Pancreas (tissue), 10 donors: ENCODE results near the gene SLC6A20. TPM values are rescaled to one million over a fixed set of nuclear protein-coding genes. Genes with fewer than 3 reads are reported as not detected.

Source experiments
- ATAC-seq, 4 donors: fragments of 200-7000 bp; cut with Tn5 transposase; one replicate each; pipeline versions ENCODE4 v1.8.0 to v1.9.1; 2020; ENCODE audit warnings: mild to moderate bottlenecking in 4 of 4, moderate library complexity in 4 of 4
- DNase-seq, 6 donors: peaks; one replicate each; pipeline ENCODE4 v3.0.0-alpha.2; 2020
- FAIRE-seq: peaks from 2 replicates; lab custom pipeline; 2012; peaks lifted over from hg19 to GRCh38; lab: Jason Lieb, UNC
- H3K27ac ChIP-seq, 4 donors: fragments of 200-600 bp; sonication (generic); 1 replicate in 3 of 4; 2 replicates in 1 of 4; pipeline versions ENCODE4 v1.5.0 to v1.8.0; 2020
- H3K27me3 ChIP-seq, 4 donors: fragments of 200-600 bp; one replicate each; pipeline ENCODE4 v1.8.0; 2021
- H3K36me3 ChIP-seq, 3 donors: fragments of 200-600 bp; sonication (generic) in 1 of 3; one replicate each; pipeline versions ENCODE4 v1.5.0 to v1.8.0; 2020 to 2021
- H3K4me1 ChIP-seq, 3 donors: fragments of 200-600 bp; one replicate each; pipeline ENCODE4 v1.8.0; 2021
- H3K4me3 ChIP-seq, 4 donors: fragments of 200-600 bp; sonication (generic) in 2 of 4; one replicate each; pipeline versions ENCODE4 v1.5.0 to v1.8.0; 2020 to 2021
- H3K9me3 ChIP-seq, 4 donors: fragments of 200-600 bp; one replicate each; pipeline ENCODE4 v1.8.0; 2021
- CTCF ChIP-seq, 4 donors: fragments of 200-600 bp; sonication (generic) in 3 of 4; IDR thresholded peaks; one replicate each; pipeline versions ENCODE4 v1.5.0 to v1.8.0; 2021; ENCODE audit warnings: antibody characterized with exemption in 4 of 4
- WGBS, 2 donors: extraction: QIAGEN DNeasy Blood & Tissue Kit; methylation state at CpG; one replicate each; pipeline ENCODE4 v1.1.7; 2013; 5-methylcytosine and 5-hydroxymethylcytosine counted together
- intact Hi-C, 3 donors: fragments of 100-400 bp; cut with DNase I; formaldehyde crosslinking; loops; one replicate each; pipeline versions ENCODE4 v1.11.1 to v1.14.2; 2022
- polyA plus RNA-seq, 2 donors: library from polyadenylated mRNA; stranded (reverse); fragments of 200-250 nt; gene quantifications; one replicate each; pipeline ENCODE4 v1.2.3, GENCODE V29; 2013
- total RNA-seq, 6 donors: library from RNA; stranded (reverse); fragmentation: NEBNext Ultra II Directional in 4 of 6; extraction: Animal tissue kit (Norgen Biotek cat#: 25700) in 4 of 6; gene quantifications; one replicate each; pipeline versions ENCODE4 v1.2.1 to v1.2.4, GENCODE V29; 2021 to 2023
- donor health status: healthy with polysubstance abuse.
- donor health status: DM: no; HTN: no; CAD: no; lungs with moderate emphysema.
- donor health status: DM: no; HTN: no; CAD: no.
- donor health status: control.
- donor health status: control.
- donor health status: Bipolar disorder and iron deficiency.
- donor health status: DM: yes; HTN: yes; CAD: no.
- donor health status: DM: no; HTN: no; CAD: no.
- donor health status: DM: no; HTN: no; CAD: no.
- donor health status: DM: yes; HTN: yes; CAD: no.

Gene SLC6A20
- total and polyA plus RNA-seq, 8 donors: 3.1 to 11.3 (median 5.7) TPM

- 42 to 49% methylated on average over 9 of the region's 9 CpGs for WGBS, 2 donors
- TF ChIP-seq CTCF (IDR thresholded peaks at IDR 0.05): no peak
- FAIRE-seq (no peak), DNase-seq (peak in 4 of 6 donors; percentile 56 to 64 (median 59)), ATAC-seq (peak; percentile 46 to 83 (median 74))
- no peaks in the 10 kb centered on the region for H3K36me3 ChIP-seq
- peak overlapping the region in 3 of 4 donors; percentile 6 to 69 (median 46) for H3K27ac ChIP-seq
- peaks cover 0 to 5% (median 0%) of the 10 kb centered on the region in 3 donors for H3K4me1 ChIP-seq
- peaks cover 0 to 15% (median 3%) of the 10 kb centered on the region in 4 donors for H3K27me3 ChIP-seq
- H3K9me3 ChIP-seq: no peaks in the 10 kb centered on the region
- intact Hi-C loops: no loop called here
- no peak overlapping the region for H3K4me3 ChIP-seq
These were observed 2.7 kb downstream of the SLC6A20 start for GRCh38 chr3:45793482-45794176.

- intact Hi-C loops: no loop called here
- no peak for TF ChIP-seq CTCF (IDR thresholded peaks at IDR 0.05)
- no peaks in the 10 kb centered on the region for H3K36me3 ChIP-seq
- peak overlapping the region; percentile 33 to 69 (median 42) for H3K27ac ChIP-seq
- no peak overlapping the region for H3K4me3 ChIP-seq
- no peak for FAIRE-seq
- 71 to 84% methylated on average over 7 of the region's 7 CpGs for WGBS, 2 donors
- H3K9me3 ChIP-seq: no peaks in the 10 kb centered on the region
- no peak for ATAC-seq
- no peak for DNase-seq
- H3K27me3 ChIP-seq: peaks cover 0 to 15% (median 3%) of the 10 kb centered on the region in 4 donors
- peaks cover 0 to 5% (median 0%) of the 10 kb centered on the region in 3 donors for H3K4me1 ChIP-seq
These were observed 3.7 kb downstream of the SLC6A20 start for GRCh38 chr3:45792516-45793172.

GRCh38 chr3:45792036-45792435 is 4.3 kb downstream of the SLC6A20 start:
- peak overlapping the region; percentile 33 to 69 (median 42) for H3K27ac ChIP-seq
- no peaks in the 10 kb centered on the region for H3K36me3 ChIP-seq
- ATAC-seq (no peak), FAIRE-seq (no peak), DNase-seq (no peak)
- peaks cover 0 to 13% (median 3%) of the 10 kb centered on the region in 4 donors for H3K27me3 ChIP-seq
- H3K9me3 ChIP-seq: no peaks in the 10 kb centered on the region
- WGBS, 2 donors: 65 to 76% methylated on average over 2 of the region's 2 CpGs
- intact Hi-C loops: no loop called here
- no peak for TF ChIP-seq CTCF (IDR thresholded peaks at IDR 0.05)
- H3K4me3 ChIP-seq: no peak overlapping the region
- H3K4me1 ChIP-seq: peaks cover 0 to 5% (median 0%) of the 10 kb centered on the region in 3 donors

GRCh38 chr3:45790596-45790995 is 5.7 kb downstream of the SLC6A20 start:
- H3K9me3 ChIP-seq: no peaks in the 10 kb centered on the region
- no peak for TF ChIP-seq CTCF (IDR thresholded peaks at IDR 0.05)
- H3K36me3 ChIP-seq: no peaks in the 10 kb centered on the region
- ATAC-seq (no peak), DNase-seq (no peak), FAIRE-seq (no peak)
- intact Hi-C loops: no loop called here
- no peak overlapping the region for H3K4me3 ChIP-seq
- H3K27ac ChIP-seq: no peak overlapping the region
- H3K27me3 ChIP-seq: peaks cover 0 to 5% (median 0%) of the 10 kb centered on the region in 4 donors
- H3K4me1 ChIP-seq: no peaks in the 10 kb centered on the region
- 59 to 77% methylated on average over 2 of the region's 2 CpGs for WGBS, 2 donors
